ENCODE data around the gene GON7.

Gene GON7

DNA sequence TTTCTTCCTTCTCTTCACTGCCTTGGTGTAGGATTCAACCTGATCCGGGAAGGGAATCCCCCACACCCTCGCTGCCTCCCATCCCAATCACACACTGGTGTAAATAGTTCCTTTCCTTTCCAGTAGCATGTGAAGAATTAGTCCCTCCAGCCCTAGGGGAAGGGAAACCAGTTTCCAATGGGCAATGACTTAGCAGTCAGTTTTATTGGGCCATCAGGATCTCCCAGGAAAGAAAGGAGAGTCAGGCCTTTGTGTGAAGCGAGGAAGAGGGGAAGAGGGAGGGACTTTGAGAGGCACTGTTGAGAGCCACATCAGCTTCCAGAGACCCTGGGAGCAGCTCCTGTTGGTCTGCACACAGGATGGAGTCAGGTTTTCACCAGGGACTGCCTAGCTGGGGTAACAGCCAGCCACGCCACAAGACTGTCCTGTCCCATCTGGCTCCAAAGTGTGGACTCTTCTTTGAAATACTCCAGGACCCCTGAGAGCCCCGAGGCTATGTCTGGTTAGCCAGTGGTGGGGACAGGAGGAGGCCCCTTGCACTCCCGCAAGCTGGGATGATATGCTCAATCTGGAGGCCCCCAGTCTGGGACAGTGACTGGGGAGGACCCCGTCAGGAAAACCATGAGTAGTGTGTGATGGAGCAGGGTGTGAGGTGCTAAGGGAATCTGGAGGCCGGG is 50.0 kb downstream of the GON7 start:
- DNase-seq: no peak

DNA sequence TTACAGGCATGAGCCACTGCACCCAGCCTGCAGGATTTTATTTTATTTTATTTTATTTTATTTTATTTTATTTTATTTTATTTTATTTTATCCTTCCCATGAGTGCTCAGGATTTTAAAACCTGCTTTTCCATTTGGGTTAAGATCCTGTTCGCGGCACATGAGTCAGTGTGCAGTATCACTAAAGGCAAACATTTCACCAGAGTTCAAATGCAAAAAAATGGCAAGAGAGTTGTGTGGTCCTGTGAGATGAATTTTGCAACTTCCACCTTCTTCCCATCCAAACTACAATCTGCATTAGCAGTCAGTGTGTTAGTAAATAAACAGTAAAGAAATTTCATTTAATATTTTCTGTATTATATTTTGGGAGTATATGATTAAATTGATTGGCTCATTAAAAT is 51.2 kb downstream of the GON7 start:
- DNase-seq: no peak

DNA sequence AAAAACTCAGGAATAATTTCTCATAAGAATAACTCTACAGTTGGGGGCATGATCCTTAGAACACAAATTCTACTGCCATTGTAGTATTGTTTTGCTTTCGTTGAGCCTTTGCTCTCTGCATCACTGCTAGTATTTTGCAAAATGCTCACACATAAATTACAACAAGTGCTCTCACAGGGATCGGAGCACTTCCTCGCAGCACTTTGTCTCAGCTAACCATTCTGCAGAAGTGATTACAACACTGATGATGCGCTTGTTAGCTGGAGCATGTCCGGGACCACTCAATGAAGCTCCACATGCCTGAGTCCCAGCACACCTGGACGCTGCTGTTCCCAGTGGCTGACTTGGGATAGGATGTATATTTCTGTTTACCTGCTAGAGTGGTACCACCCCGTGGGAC is 53.7 kb downstream of the GON7 start:
- no peak for DNase-seq
